Measurements from ENCODE around the gene ATF7.

Gene ATF7

GRCh38 chr12:53480491-53481442 is 145.4 kb downstream of the ATF7 start:
- DNase-seq: no peak

- no peak for DNase-seq
Observed at GRCh38 chr12:53479331-53479730, 146.9 kb downstream of the ATF7 start.

GRCh38 chr12:53478865-53479264 is 147.3 kb downstream of the ATF7 start:
- no peak for DNase-seq

GRCh38 chr12:53476769-53477209 is 149.4 kb downstream of the ATF7 start:
- DNase-seq: no peak

- DNase-seq: no peak
Observed at GRCh38 chr12:53474819-53475218, 151.4 kb downstream of the ATF7 start.

GRCh38 chr12:53474077-53474476 is 152.1 kb downstream of the ATF7 start:
- no peak for DNase-seq

- DNase-seq: no peak
Observed at GRCh38 chr12:53472056-53472582, 154.1 kb downstream of the ATF7 start.

- no peak for DNase-seq
Observed at GRCh38 chr12:53468282-53468681, 157.9 kb downstream of the ATF7 start.

GRCh38 chr12:53467880-53468279 is 158.3 kb downstream of the ATF7 start:
- no peak for DNase-seq

GRCh38 chr12:53467082-53467481 is 159.1 kb downstream of the ATF7 start:
- DNase-seq: no peak

- DNase-seq: no peak
Observed at GRCh38 chr12:53466640-53467039, 159.5 kb downstream of the ATF7 start.

- DNase-seq: no peak
Observed at GRCh38 chr12:53465679-53466078, 160.5 kb downstream of the ATF7 start.

GRCh38 chr12:53464685-53465418 is 161.3 kb downstream of the ATF7 start:
- DNase-seq: no peak

- no peak for DNase-seq
Observed at GRCh38 chr12:53463802-53464560, 162.2 kb downstream of the ATF7 start.

GRCh38 chr12:53462935-53463334 is 163.2 kb downstream of the ATF7 start:
- no peak for DNase-seq

- DNase-seq: no peak
Observed at GRCh38 chr12:53461591-53461990, 164.6 kb downstream of the ATF7 start.

- no peak for DNase-seq
Observed at GRCh38 chr12:53461059-53461458, 165.1 kb downstream of the ATF7 start.

GRCh38 chr12:53459097-53459496 is 167.1 kb downstream of the ATF7 start:
- DNase-seq: no peak
